Peyer's patch (tissue), 4 donors: Measurements from ENCODE around the gene HDGFL1.

Experiments
- CTCF ChIP-seq, 6 experiments: fragments of 450-650 bp in 4 of 6; fragments of 200-600 bp in 2 of 6; sonication (generic) in 1 of 6; IDR thresholded peaks; one replicate each; pipeline ENCODE4 v1.5.1; 2017 to 2019; ENCODE audit warnings: antibody characterized with exemption in 6 of 6, mild to moderate bottlenecking in 3 of 6, moderate library complexity in 1 of 6
- POLR2A ChIP-seq, 2 donors: fragments of 450-650 bp; IDR thresholded peaks; one replicate each; pipeline ENCODE4 v1.5.1; 2017; ENCODE audit warnings: antibody characterized with exemption in 2 of 2, mild to moderate bottlenecking in 2 of 2, moderate library complexity in 2 of 2

DNA sequence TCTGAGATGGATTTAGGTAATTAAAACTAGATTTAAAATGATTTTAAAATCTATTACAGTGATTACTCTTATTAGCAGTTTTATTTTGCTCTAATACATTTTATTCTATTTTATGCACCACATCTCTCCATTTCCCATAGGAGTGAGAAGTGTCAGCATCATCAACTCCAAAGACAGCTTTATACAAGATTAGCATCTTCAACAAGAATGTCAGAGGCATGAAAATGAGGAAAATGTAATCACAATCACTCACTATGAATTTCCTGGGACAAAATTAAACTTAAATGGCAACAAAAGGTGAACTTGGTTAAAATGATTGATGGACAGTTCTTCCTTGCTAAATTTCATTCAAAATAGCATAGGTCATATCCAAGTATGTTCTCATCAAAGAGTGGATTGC is 19.8 kb downstream of the HDGFL1 start:
- TF ChIP-seq CTCF (IDR thresholded peaks at IDR 0.05) (no peak), POLR2A (IDR thresholded peaks at IDR 0.05) (no peak)
